OCI-LY3 (cell line): ENCODE measurements around the gene SPATA46.

Source experiments
- H2AFZ ChIP-seq: fragments of 200-600, 300-600 bp; shearing (Covaris generic); 2 replicates; pipeline ENCODE4 v1.6.0; 2014; ENCODE audit warnings: antibody characterized with exemption, low read depth, low read length
- H3K27ac ChIP-seq: fragments of 200-600, 300-600 bp; sonication (generic); 2 replicates; pipeline ENCODE4 v1.5.1; 2014; ENCODE audit warnings: mild to moderate bottlenecking, low read length, moderate library complexity, mixed read lengths
- H3K27me3 ChIP-seq: fragments of 200-600, 300-600 bp; sonication (generic); 2 replicates; pipeline ENCODE4 v1.6.1; 2014; ENCODE audit warnings: low read depth, low read length, mixed read lengths
- H3K36me3 ChIP-seq: fragments of 200-600, 300-600 bp; sonication (generic); replicated peaks from 2 replicates; pipeline ENCODE3; 2014; ENCODE audit warnings: low read depth, low read length, mixed read lengths
- H3K4me1 ChIP-seq: fragments of 300-600, 200-600 bp; sonication (generic); 2 replicates; pipeline ENCODE4 v1.6.1; 2014; ENCODE audit warnings: low read length, mixed read lengths
- H3K4me2 ChIP-seq: fragments of 200-600, 300-600 bp; sonication (generic); 2 replicates; pipeline ENCODE4 v1.6.1; 2014; ENCODE audit warnings: low read length, mixed read lengths
- H3K4me3 ChIP-seq: fragments of 300-600, 200-600 bp; sonication (generic); 2 replicates; pipeline ENCODE4 v1.5.1; 2014; ENCODE audit warnings: antibody characterized with exemption, mild to moderate bottlenecking, low read length, moderate library complexity
- H3K79me2 ChIP-seq: fragments of 300-600, 200-600 bp; shearing (Covaris generic); 2 replicates; pipeline ENCODE4 v1.6.1; 2014; ENCODE audit warnings: mild to moderate bottlenecking, low read length, mixed read lengths
- H3K9ac ChIP-seq: fragments of 300-600, 200-600 bp; shearing (Covaris generic); 2 replicates; pipeline ENCODE4 v1.6.0; 2014; ENCODE audit warnings: mild to moderate bottlenecking, low read length, moderate library complexity
- H3K9me3 ChIP-seq: fragments of 200-600, 300-600 bp; shearing (Covaris generic); 2 replicates; pipeline ENCODE4 v1.6.1; 2014; ENCODE audit warnings: low read length, mixed read lengths; ENCODE audit not compliant: insufficient read depth
- H4K20me1 ChIP-seq: fragments of 200-600, 300-600 bp; sonication (generic); 2 replicates; pipeline ENCODE4 v1.6.1; 2016; ENCODE audit warnings: low read length, mixed read lengths; ENCODE audit not compliant: insufficient read depth
- CTCF ChIP-seq: fragments of 200-600, 300-600 bp; sonication (generic); IDR thresholded peaks from 2 replicates; pipeline ENCODE4 v1.5.1; 2014; ENCODE audit warnings: antibody characterized with exemption, low read length, low read depth
- EZH2phosphoT487 ChIP-seq: fragments of 200-600 bp; shearing (Covaris generic); IDR thresholded peaks from 2 replicates; pipeline ENCODE4 v1.6.1; 2018; ENCODE audit warnings: antibody characterized with exemption, mixed run types, low read depth

The SPATA46 gene

GRCh38 chr1:162349635-162350330 lies 26.9 kb downstream of the SPATA46 start:
- Histone ChIP-seq H3K9ac (no peak overlapping the region), H3K79me2 (no peaks in the 10 kb centered on the region), H2AFZ (no peak overlapping the region), H3K4me3 (no peak overlapping the region), H3K9me3 (no peaks in the 10 kb centered on the region), H4K20me1 (no peaks in the 10 kb centered on the region), H3K4me2 (no peak overlapping the region), H3K36me3 (no peaks in the 10 kb centered on the region), H3K27ac (no peak overlapping the region), H3K27me3 (peaks cover 63% of the 10 kb centered on the region), H3K4me1 (no peaks in the 10 kb centered on the region; the same call in 1 of the 2 replicates)
- TF ChIP-seq EZH2phosphoT487 (no peak), CTCF (no peak)

GRCh38 chr1:162347281-162347680 lies 29.4 kb downstream of the SPATA46 start:
- peaks cover 3% of the 10 kb centered on the region for H3K4me1 ChIP-seq
- H3K27ac ChIP-seq: no peak overlapping the region
- H3K9me3 ChIP-seq: no peaks in the 10 kb centered on the region
- H3K79me2 ChIP-seq: no peaks in the 10 kb centered on the region
- H2AFZ ChIP-seq: no peak overlapping the region
- H4K20me1 ChIP-seq: no peaks in the 10 kb centered on the region
- no peak overlapping the region for H3K9ac ChIP-seq
- H3K36me3 ChIP-seq: no peaks in the 10 kb centered on the region
- no peak overlapping the region for H3K4me2 ChIP-seq
- peaks cover 39% of the 10 kb centered on the region for H3K27me3 ChIP-seq
- TF ChIP-seq EZH2phosphoT487 (no peak), CTCF (no peak)
- no peak overlapping the region for H3K4me3 ChIP-seq

- peaks cover 3% of the 10 kb centered on the region for H3K4me1 ChIP-seq
- H3K4me2 ChIP-seq: no peak overlapping the region
- no peak overlapping the region for H3K27ac ChIP-seq
- no peak overlapping the region for H3K9ac ChIP-seq
- no peak for TF ChIP-seq CTCF
- no peak for TF ChIP-seq EZH2phosphoT487
- peaks cover 33% of the 10 kb centered on the region for H3K27me3 ChIP-seq
- H3K4me3 ChIP-seq: no peak overlapping the region
- no peaks in the 10 kb centered on the region for H3K9me3 ChIP-seq
- H2AFZ ChIP-seq: no peak overlapping the region
- H3K36me3 ChIP-seq: no peaks in the 10 kb centered on the region
- H3K79me2 ChIP-seq: no peaks in the 10 kb centered on the region
- H4K20me1 ChIP-seq: no peaks in the 10 kb centered on the region
Measured at GRCh38 chr1:162343470-162343869, 33.2 kb downstream of the SPATA46 start.

- Histone ChIP-seq H3K4me3 (no peak overlapping the region), H3K27ac (no peak overlapping the region), H3K4me2 (no peak overlapping the region), H3K4me1 (peaks cover 3% of the 10 kb centered on the region), H3K9ac (no peak overlapping the region), H4K20me1 (no peaks in the 10 kb centered on the region), H2AFZ (no peak overlapping the region), H3K36me3 (no peaks in the 10 kb centered on the region), H3K9me3 (no peaks in the 10 kb centered on the region), H3K27me3 (peaks cover 33% of the 10 kb centered on the region), H3K79me2 (no peaks in the 10 kb centered on the region)
- TF ChIP-seq EZH2phosphoT487 (no peak), CTCF (no peak)
Measured at GRCh38 chr1:162342452-162342983, 34.1 kb downstream of the SPATA46 start.
